Keratinocyte (primary cell): ENCODE data around the gene MRPL12. TPM values are rescaled to one million over a fixed set of nuclear protein-coding genes. Genes with fewer than 3 reads are reported as not detected.

Experiments
- DNase-seq: peaks from one replicate; pipeline ENCODE4 v3.0.0-alpha.2; 2011; ENCODE audit warnings: low read depth, missing footprints, low spot score
- FAIRE-seq: peaks from 2 replicates; lab custom pipeline; 2011; peaks lifted over from hg19 to GRCh38; lab: Jason Lieb, UNC
- H2AFZ ChIP-seq: 2 replicates; pipeline ENCODE4 v1.6.0; 2012; ENCODE audit warnings: low read length, control low read depth, inconsistent platforms; ENCODE audit not compliant: control insufficient read depth
- H3K27ac ChIP-seq: 2 replicates; pipeline ENCODE4 v1.5.1; 2011; ENCODE audit warnings: low read length; ENCODE audit not compliant: control insufficient read depth, insufficient read depth
- H3K27me3 ChIP-seq: 3 replicates; pipeline ENCODE4 v1.6.0; 2011; ENCODE audit warnings: low read length; ENCODE audit not compliant: control insufficient read depth, insufficient read depth; ENCODE audit errors: extremely low read depth
- H3K36me3 ChIP-seq, 2 experiments: 2 replicates in 1 of 2; 3 replicates in 1 of 2; pipeline ENCODE4 v1.5.1; 2011; ENCODE audit warnings: low read length in 2 of 2, mild to moderate bottlenecking in 1 of 2; ENCODE audit not compliant: control insufficient read depth in 2 of 2, insufficient read depth in 2 of 2; ENCODE audit errors: extremely low read depth in 1 of 2
- H3K4me1 ChIP-seq: 3 replicates; pipeline ENCODE4 v1.5.1; 2011; ENCODE audit warnings: low read length; ENCODE audit not compliant: control insufficient read depth, insufficient read depth; ENCODE audit errors: extremely low read depth
- H3K4me2 ChIP-seq: 3 replicates; pipeline ENCODE4 v1.6.0; 2011; ENCODE audit warnings: low read depth, low read length; ENCODE audit not compliant: control insufficient read depth, insufficient read depth; ENCODE audit errors: extremely low read depth
- H3K4me3 ChIP-seq, 3 experiments: fragments of 200-600 bp in 1 of 3; sonication (generic) in 1 of 3; 2 replicates in 2 of 3; 3 replicates in 1 of 3; pipeline ENCODE4 v1.5.1; 2011 to 2016; ENCODE audit warnings: low read length in 3 of 3, mild to moderate bottlenecking in 3 of 3, control low read depth in 2 of 3, inconsistent platforms in 1 of 3, low read depth in 1 of 3, mixed read lengths in 1 of 3, mixed run types in 1 of 3, moderate library complexity in 1 of 3; ENCODE audit not compliant: control insufficient read depth in 2 of 3, insufficient read depth in 2 of 3; ENCODE audit errors: extremely low read depth in 1 of 3
- H3K79me2 ChIP-seq: 2 replicates; pipeline ENCODE4 v1.6.0; 2012; ENCODE audit warnings: low read length; ENCODE audit not compliant: control insufficient read depth, insufficient read depth
- H3K9ac ChIP-seq: 3 replicates; pipeline ENCODE4 v1.6.0; 2011; ENCODE audit warnings: low read length; ENCODE audit not compliant: control insufficient read depth, insufficient read depth; ENCODE audit errors: extremely low read depth
- H3K9me1 ChIP-seq: 3 replicates; pipeline ENCODE4 v1.6.0; 2011; ENCODE audit warnings: low read length; ENCODE audit not compliant: control insufficient read depth, insufficient read depth; ENCODE audit errors: extremely low read depth
- H3K9me3 ChIP-seq: 2 replicates; pipeline ENCODE4 v1.5.1; 2012; ENCODE audit warnings: low read depth, low read length; ENCODE audit not compliant: control insufficient read depth
- H4K20me1 ChIP-seq: 3 replicates; pipeline ENCODE4 v1.6.0; 2011; ENCODE audit warnings: low read length; ENCODE audit not compliant: control insufficient read depth, insufficient read depth; ENCODE audit errors: extremely low read depth
- EZH2 ChIP-seq: IDR thresholded peaks from one replicate; pipeline ENCODE4 v1.6.1; 2012; ENCODE audit warnings: inconsistent platforms, mild to moderate bottlenecking, low read length, moderate library complexity
- dilution Hi-C: fragments of 300-500 bp; cut with MboI; formaldehyde crosslinking; loops from one replicate; pipeline ENCODE4 v1.7.0; 2020; ENCODE audit warnings: low sequenced_read_pairs; ENCODE audit not compliant: extremely low pct_ligation_motif_present
- polyA plus RNA-seq, 5 experiments: library from polyadenylated mRNA; depleted of rRNA in 3 of 5; stranded (reverse) in 3 of 5; stranded (forward) in 1 of 5; unstranded in 1 of 5; fragments of >200 nt; gene quantifications; 1 replicate in 1 of 5; 2 replicates in 3 of 5; 3 replicates in 1 of 5; pipeline versions ENCODE4 v1.2.1 to v1.2.3, GENCODE V29; 2011 to 2012; ENCODE audit warnings: missing spikeins in 2 of 5, low read depth in 1 of 5, low replicate concordance in 1 of 5
- TF ChIP-seq, protein P1 (sequence below), 3 experiments: IDR thresholded peaks in 1 of 3; conservative IDR thresholded peaks in 1 of 3; optimal IDR thresholded peaks in 1 of 3; 2 replicates in 2 of 3; 3 replicates in 1 of 3; pipeline versions ENCODE3 to v1.5.1; 2011; ENCODE audit warnings: low read length in 3 of 3, mild to moderate bottlenecking in 3 of 3, moderate library complexity in 2 of 3, control low read depth in 1 of 3, inconsistent platforms in 1 of 3; ENCODE audit not compliant: insufficient read depth in 2 of 3; ENCODE audit errors: extremely low read depth in 1 of 3

MRPL12 gene
- polyA plus RNA-seq, 1 donor (not counting 4 experiments of a cell fraction or from before 2014, with no cell fraction given), result 78.5 TPM

DNA sequence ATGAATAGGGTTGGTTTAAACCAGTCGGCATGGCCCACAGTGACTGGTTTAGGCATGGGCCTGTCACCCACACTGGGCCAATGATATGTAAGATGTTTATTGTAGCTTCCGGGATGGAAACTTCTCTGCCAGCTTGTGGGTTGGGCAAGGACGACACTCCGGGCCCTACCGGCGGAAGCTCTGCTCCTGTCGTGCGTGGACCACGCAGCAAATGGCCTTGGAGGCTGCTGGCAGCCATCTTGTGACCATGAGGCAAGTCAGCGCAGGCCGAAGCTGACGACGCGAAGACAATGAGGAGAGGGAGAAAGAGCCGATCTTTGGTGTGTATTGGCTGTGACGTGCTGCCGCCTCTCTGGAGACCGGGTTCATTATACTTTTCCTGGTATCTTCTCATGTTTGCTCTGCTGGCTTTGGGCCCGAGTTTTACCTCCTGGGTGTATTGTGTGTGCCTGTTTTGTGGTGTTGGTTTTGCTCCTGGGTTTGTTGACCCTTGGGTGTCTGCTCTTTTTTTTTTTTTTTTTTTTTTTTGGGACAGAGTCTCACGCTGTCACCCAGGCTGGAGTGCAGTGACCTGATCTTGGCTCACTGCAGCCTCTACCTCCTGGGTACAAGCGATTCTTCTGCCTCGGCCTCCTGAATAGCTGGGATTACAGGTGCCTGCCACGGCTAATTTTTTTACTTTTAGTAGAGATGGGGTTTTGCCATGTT is 24.3 kb downstream of the MRPL12 start:
- TF ChIP-seq, protein P1, sequence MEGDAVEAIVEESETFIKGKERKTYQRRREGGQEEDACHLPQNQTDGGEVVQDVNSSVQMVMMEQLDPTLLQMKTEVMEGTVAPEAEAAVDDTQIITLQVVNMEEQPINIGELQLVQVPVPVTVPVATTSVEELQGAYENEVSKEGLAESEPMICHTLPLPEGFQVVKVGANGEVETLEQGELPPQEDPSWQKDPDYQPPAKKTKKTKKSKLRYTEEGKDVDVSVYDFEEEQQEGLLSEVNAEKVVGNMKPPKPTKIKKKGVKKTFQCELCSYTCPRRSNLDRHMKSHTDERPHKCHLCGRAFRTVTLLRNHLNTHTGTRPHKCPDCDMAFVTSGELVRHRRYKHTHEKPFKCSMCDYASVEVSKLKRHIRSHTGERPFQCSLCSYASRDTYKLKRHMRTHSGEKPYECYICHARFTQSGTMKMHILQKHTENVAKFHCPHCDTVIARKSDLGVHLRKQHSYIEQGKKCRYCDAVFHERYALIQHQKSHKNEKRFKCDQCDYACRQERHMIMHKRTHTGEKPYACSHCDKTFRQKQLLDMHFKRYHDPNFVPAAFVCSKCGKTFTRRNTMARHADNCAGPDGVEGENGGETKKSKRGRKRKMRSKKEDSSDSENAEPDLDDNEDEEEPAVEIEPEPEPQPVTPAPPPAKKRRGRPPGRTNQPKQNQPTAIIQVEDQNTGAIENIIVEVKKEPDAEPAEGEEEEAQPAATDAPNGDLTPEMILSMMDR (optimal IDR thresholded peaks at IDR 0.05 in 1 of 3, IDR thresholded peaks at IDR 0.05 in 1 of 3, conservative IDR thresholded peaks at IDR 0.05 in 1 of 3; ENCODE audit: extremely low read depth in 1 of 3, insufficient read depth in 2 of 3, low read length in 3 of 3), result no peak
- no peak for TF ChIP-seq EZH2
- no peak overlapping the region for H3K4me3 ChIP-seq
- H3K36me3 ChIP-seq, result no peaks in the 10 kb centered on the region
- H3K9me1 ChIP-seq, result no peaks in the 10 kb centered on the region
- H3K4me1 ChIP-seq, result peaks cover 33% of the 10 kb centered on the region
- FAIRE-seq (no peak), DNase-seq (no peak)
- H3K27me3 ChIP-seq, result no peaks in the 10 kb centered on the region
- H2AFZ ChIP-seq, result no peak overlapping the region
- no peak overlapping the region for H3K4me2 ChIP-seq
- dilution Hi-C loops, result no loop called here
- H3K79me2 ChIP-seq, result no peaks in the 10 kb centered on the region
- no peaks in the 10 kb centered on the region for H4K20me1 ChIP-seq
- H3K27ac ChIP-seq, result no peak overlapping the region
- H3K9ac ChIP-seq, result no peak overlapping the region
- no peaks in the 10 kb centered on the region for H3K9me3 ChIP-seq

GRCh38 chr17:81733507-81734404 is 30.6 kb downstream of the MRPL12 start:
- H3K36me3 ChIP-seq, result no peaks in the 10 kb centered on the region
- peaks cover 25% of the 10 kb centered on the region for H3K4me1 ChIP-seq
- H3K4me2 ChIP-seq, result no peak overlapping the region
- H3K9me3 ChIP-seq, result no peaks in the 10 kb centered on the region
- no peaks in the 10 kb centered on the region for H3K27me3 ChIP-seq
- no peak for FAIRE-seq
- no peak overlapping the region for H3K9ac ChIP-seq
- H3K79me2 ChIP-seq, result no peaks in the 10 kb centered on the region
- no peak overlapping the region for H2AFZ ChIP-seq
- dilution Hi-C loops, result no loop called here
- TF ChIP-seq, protein P1 (optimal IDR thresholded peaks at IDR 0.05 in 1 of 3, IDR thresholded peaks at IDR 0.05 in 1 of 3, conservative IDR thresholded peaks at IDR 0.05 in 1 of 3; ENCODE audit: extremely low read depth in 1 of 3, insufficient read depth in 2 of 3, low read length in 3 of 3), result peak; percentile 89 to 96 (median 94)
- no peak for TF ChIP-seq EZH2
- H4K20me1 ChIP-seq, result no peaks in the 10 kb centered on the region
- no peaks in the 10 kb centered on the region for H3K9me1 ChIP-seq
- no peak overlapping the region for H3K27ac ChIP-seq
- no peak overlapping the region for H3K4me3 ChIP-seq
- DNase-seq, result no peak
